Activated CD4-positive, CD25-positive, alpha-beta regulatory T cell (primary cell): ENCODE results near the gene PTPRD.
"Not testable (repeated sequence)": the region's sequence is repeated elsewhere in the genome, so short reads cannot be mapped to it uniquely, and the experiment has no call there.

Experiments
- DNase-seq, 4 experiments: peaks; one replicate each; lab custom pipeline; 2025; lab: John Stamatoyannopoulos, UW

Gene PTPRD

GRCh38 chr9:9004810-9005209, 1608.0 kb downstream of the PTPRD start:
- DNase-seq: no peak

GRCh38 chr9:9002826-9003583, 1609.8 kb downstream of the PTPRD start:
- no peak for DNase-seq

GRCh38 chr9:8980496-8981013, 1632.2 kb downstream of the PTPRD start:
- DNase-seq: no peak

GRCh38 chr9:8978334-8978733, 1634.5 kb downstream of the PTPRD start:
- DNase-seq: no peak

GRCh38 chr9:8968350-8968749, 1644.5 kb downstream of the PTPRD start:
- not testable (repeated sequence) for DNase-seq

- DNase-seq: no peak
Measured at GRCh38 chr9:8963885-8964284, 1648.9 kb downstream of the PTPRD start.

- no peak for DNase-seq
Measured at GRCh38 chr9:8962084-8962483, 1650.7 kb downstream of the PTPRD start.

- no peak for DNase-seq
Measured at GRCh38 chr9:8961186-8961851, 1651.5 kb downstream of the PTPRD start.

- DNase-seq: no peak
Measured at GRCh38 chr9:8960254-8960653, 1652.5 kb downstream of the PTPRD start.

- DNase-seq: no peak
Measured at GRCh38 chr9:8958358-8958757, 1654.4 kb downstream of the PTPRD start.

- no peak for DNase-seq
Measured at GRCh38 chr9:8955315-8955714, 1657.5 kb downstream of the PTPRD start.

GRCh38 chr9:8946461-8946860, 1666.3 kb downstream of the PTPRD start:
- no peak for DNase-seq

GRCh38 chr9:8943392-8943791, 1669.4 kb downstream of the PTPRD start:
- no peak for DNase-seq

GRCh38 chr9:8940650-8941049, 1672.2 kb downstream of the PTPRD start:
- no peak for DNase-seq

- no peak for DNase-seq
Measured at GRCh38 chr9:8926461-8926860, 1686.3 kb downstream of the PTPRD start.

- DNase-seq: no peak
Measured at GRCh38 chr9:8924562-8924961, 1688.2 kb downstream of the PTPRD start.

- not testable (repeated sequence) for DNase-seq
Measured at GRCh38 chr9:8920478-8921183, 1692.2 kb downstream of the PTPRD start.

GRCh38 chr9:8917956-8918739, 1694.7 kb downstream of the PTPRD start:
- DNase-seq: no peak

- DNase-seq: no peak
Measured at GRCh38 chr9:8916771-8917170, 1696.0 kb downstream of the PTPRD start.

- DNase-seq: no peak
Measured at GRCh38 chr9:8907868-8908267, 1704.9 kb downstream of the PTPRD start.

- no peak for DNase-seq
Measured at GRCh38 chr9:8905731-8906130, 1707.1 kb downstream of the PTPRD start.
